HG03097 (cell line): ENCODE measurements around the gene PTPN11.

Experiments used
- ATAC-seq: cut with Tn5 transposase; IDR thresholded peaks from one replicate; pipeline ENCODE4 v1.9.1; 2021; ENCODE audit not compliant: unreplicated experiment, low FRiP score

Gene PTPN11

GRCh38 chr12:112536367-112536730 lies 117.6 kb downstream of the PTPN11 start:
- ATAC-seq = no peak

GRCh38 chr12:112537710-112538396 lies 119.1 kb downstream of the PTPN11 start:
- no peak for ATAC-seq

- no peak for ATAC-seq
Observed at GRCh38 chr12:112538740-112539139, 120.0 kb downstream of the PTPN11 start.

- no peak for ATAC-seq
Observed at GRCh38 chr12:112539221-112539620, 120.5 kb downstream of the PTPN11 start.

GRCh38 chr12:112540021-112540420 lies 121.3 kb downstream of the PTPN11 start:
- no peak for ATAC-seq

GRCh38 chr12:112543751-112544150 lies 125.0 kb downstream of the PTPN11 start:
- ATAC-seq = no peak

GRCh38 chr12:112546339-112546738 lies 127.6 kb downstream of the PTPN11 start:
- no peak for ATAC-seq

- no peak for ATAC-seq
Observed at GRCh38 chr12:112546996-112547395, 128.2 kb downstream of the PTPN11 start.

- no peak for ATAC-seq
Observed at GRCh38 chr12:112549031-112549430, 130.3 kb downstream of the PTPN11 start.

- no peak for ATAC-seq
Observed at GRCh38 chr12:112551681-112552080, 132.9 kb downstream of the PTPN11 start.

GRCh38 chr12:112555621-112556233 lies 137.0 kb downstream of the PTPN11 start:
- no peak for ATAC-seq

GRCh38 chr12:112557951-112558630 lies 139.3 kb downstream of the PTPN11 start:
- ATAC-seq = no peak
